ENCODE measurements around the gene IGF2.

The IGF2 gene

GRCh38 chr11:2171591-2172003 lies 32.4 kb upstream of the IGF2 start, which contains the start of gene TH:
TSS of gene TH (minus strand) at chr11:2171815. CDS start at chr11:2171786, 29 bp downstream.
- in situ Hi-C loops (cut with HindIII; ENCODE audit: low sequenced_read_pairs) = no loop called here

DNA sequence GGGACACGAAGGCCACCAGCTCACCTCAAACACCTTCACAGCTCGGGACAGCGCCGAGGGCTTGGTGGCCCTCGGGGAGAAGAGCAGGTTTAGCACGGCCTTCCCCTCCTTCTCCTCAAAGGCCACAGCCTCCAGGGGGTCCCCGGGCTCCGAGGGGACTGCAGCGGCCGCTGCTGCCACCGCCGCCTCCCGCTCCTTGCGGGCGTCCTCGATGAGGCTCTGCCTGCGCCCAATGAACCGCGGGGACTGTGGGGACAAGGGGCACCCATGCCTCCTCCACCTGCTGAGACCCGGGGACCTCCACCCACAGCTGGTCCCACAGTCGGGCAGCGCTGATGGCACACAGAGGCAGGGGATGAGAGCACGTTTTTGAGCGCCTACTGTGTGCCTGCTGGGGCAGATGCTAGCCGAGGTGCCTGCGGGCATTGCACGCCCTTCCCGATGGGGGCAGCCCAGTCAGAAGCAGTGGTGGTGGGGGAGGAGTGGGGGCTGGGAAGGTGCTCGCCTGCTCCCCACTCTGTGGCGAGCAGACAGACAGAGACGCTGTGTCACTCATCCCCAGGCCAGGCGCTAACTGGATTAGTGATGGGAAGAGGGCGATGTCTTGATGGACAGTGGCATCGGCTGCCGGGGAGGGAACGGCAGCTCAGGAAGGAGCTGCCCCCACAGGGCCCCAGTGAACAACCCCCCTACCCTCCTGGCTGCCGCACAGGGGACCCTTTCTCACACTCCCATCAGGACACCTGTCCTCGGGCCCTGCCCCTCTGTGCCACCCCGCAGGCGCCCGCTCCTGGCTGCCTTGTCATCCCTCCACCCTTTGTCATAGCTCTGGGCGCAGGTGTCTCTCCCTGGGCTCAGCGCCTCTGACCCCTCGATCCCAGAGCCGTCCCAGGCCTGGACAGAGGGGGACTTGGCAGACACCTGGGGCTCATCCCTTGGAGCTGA lies 30.7 kb upstream of the IGF2 start:
- in situ Hi-C loops (cut with HindIII; ENCODE audit: low sequenced_read_pairs) = no loop called here

- in situ Hi-C loops (cut with HindIII; ENCODE audit: low sequenced_read_pairs) = no loop called here
Measured at GRCh38 chr11:2169005-2169378, 29.8 kb upstream of the IGF2 start.

GRCh38 chr11:2168286-2169004 lies 29.3 kb upstream of the IGF2 start:
- in situ Hi-C loops (cut with HindIII; ENCODE audit: low sequenced_read_pairs) = no loop called here

GRCh38 chr11:2167141-2168045 lies 28.2 kb upstream of the IGF2 start:
- in situ Hi-C loops (cut with HindIII; ENCODE audit: low sequenced_read_pairs) = no loop called here

GRCh38 chr11:2166091-2166851 lies 27.1 kb upstream of the IGF2 start:
- in situ Hi-C loops (cut with HindIII; ENCODE audit: low sequenced_read_pairs) = no loop called here

GRCh38 chr11:2165571-2165970 lies 26.4 kb upstream of the IGF2 start:
- in situ Hi-C loops (cut with HindIII; ENCODE audit: low sequenced_read_pairs) = no loop called here

DNA sequence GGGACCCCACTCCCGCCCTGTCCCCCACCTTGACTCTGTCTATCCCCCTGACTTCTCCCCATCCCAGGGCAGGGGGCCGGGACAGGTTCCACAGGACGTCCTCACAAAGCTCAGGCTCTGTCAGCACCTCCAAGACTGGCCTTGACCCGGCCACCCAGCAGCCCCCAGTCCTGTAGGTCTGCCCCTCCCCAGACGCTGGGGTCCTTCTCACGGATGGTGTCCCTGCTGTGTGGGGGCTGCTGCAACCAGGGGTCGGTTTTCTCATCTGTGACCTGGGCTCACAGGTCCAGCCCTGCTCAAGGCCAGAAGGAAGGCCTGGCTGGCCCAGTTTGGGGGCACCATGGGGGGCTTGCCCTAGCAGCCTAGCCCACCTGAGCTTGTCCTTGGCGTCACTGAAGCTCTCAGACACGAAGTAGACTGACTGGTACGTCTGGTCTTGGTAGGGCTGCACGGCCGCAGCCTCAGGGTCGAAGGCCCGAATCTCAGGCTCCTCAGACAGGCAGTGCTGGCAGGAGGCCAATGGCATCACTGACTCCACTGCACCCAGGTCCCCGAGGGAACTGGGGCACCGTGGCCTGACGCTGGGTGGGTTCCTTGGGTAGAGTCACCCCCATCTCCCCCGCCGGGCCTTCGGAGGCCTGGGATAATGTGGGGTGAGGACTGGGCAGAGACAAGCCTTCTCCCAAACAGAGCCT lies 25.8 kb upstream of the IGF2 start:
- in situ Hi-C loops (cut with HindIII; ENCODE audit: low sequenced_read_pairs) = no loop called here

- in situ Hi-C loops (cut with HindIII; ENCODE audit: low sequenced_read_pairs) = no loop called here
Measured at GRCh38 chr11:2164081-2164480, 24.9 kb upstream of the IGF2 start.

GRCh38 chr11:2163428-2163978 lies 24.3 kb upstream of the IGF2 start:
- in situ Hi-C loops (cut with HindIII; ENCODE audit: low sequenced_read_pairs) = no loop called here

GRCh38 chr11:2160736-2161259 lies 21.6 kb upstream of the IGF2 start, which contains the start of gene INS:
TSS of gene INS (minus strand) at chr11:2161209. CDS start at chr11:2160971, 238 bp downstream.
- in situ Hi-C loops (cut with HindIII; ENCODE audit: low sequenced_read_pairs) = no loop called here

- in situ Hi-C loops (cut with HindIII; ENCODE audit: low sequenced_read_pairs) = no loop called here
Measured at GRCh38 chr11:2159536-2160413, 20.6 kb upstream of the IGF2 start.

- in situ Hi-C loops (cut with HindIII; ENCODE audit: low sequenced_read_pairs) = no loop called here
Measured at GRCh38 chr11:2158966-2159365, 19.8 kb upstream of the IGF2 start.

DNA sequence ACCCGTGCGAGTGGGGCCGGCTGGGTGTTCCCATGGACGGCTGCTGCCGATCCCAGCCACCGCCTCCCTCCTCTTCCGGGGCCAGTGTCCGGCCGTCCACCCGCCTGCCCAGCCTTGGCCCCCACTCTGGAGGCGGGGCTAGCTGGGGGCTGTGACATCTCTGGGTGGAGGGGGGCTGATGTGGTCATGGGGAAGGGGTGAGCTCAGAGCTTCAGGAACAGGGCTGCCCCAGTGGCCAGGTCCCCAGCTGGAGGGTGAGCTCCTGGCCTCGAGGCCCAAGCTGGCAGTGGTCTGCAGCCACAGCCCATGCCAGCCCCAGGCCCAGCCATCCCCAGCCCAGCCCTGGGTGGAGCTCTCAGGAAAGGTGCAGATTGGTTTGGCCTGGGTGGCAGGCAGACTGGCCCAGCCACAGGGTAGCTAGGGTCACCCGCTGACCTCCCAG lies 19.1 kb upstream of the IGF2 start:
- in situ Hi-C loops (cut with HindIII; ENCODE audit: low sequenced_read_pairs) = no loop called here

DNA sequence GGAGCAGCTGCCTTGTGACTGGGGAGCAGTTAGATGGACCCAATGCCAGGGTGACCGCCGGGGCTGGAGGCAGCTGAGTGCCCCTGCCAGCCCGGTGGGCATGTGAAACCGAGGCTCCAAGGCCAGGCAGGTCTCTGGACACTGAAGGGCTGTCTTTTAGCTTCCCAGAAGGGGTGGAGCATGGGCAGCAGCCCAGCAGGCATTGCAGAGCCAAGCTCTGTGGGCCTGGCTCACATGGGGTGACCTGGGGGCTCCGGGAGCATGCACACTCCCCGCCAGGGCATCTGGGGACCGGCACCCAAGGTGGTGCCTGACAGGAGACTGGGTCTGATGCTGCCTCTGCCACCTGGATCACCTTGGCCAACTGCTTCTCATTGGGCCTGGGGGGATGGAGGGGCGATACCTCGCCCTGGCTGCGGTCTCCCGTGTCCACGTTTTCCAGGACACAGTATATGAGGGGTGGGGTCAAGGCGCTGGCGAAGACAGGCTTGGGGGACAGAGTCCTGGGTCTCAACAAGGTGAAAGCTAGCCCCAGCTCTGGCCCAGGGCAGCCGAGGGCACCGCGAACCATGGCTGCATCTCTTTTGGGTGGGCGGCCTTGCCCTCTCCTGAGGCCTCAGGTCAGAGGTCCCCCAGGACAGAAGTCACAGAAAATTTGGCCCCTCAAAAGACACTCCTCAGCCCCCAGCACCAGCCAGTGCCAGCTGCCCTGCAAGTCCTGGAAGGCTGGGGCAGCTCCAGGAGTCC lies 18.3 kb upstream of the IGF2 start:
- in situ Hi-C loops (cut with HindIII; ENCODE audit: low sequenced_read_pairs) = no loop called here

DNA sequence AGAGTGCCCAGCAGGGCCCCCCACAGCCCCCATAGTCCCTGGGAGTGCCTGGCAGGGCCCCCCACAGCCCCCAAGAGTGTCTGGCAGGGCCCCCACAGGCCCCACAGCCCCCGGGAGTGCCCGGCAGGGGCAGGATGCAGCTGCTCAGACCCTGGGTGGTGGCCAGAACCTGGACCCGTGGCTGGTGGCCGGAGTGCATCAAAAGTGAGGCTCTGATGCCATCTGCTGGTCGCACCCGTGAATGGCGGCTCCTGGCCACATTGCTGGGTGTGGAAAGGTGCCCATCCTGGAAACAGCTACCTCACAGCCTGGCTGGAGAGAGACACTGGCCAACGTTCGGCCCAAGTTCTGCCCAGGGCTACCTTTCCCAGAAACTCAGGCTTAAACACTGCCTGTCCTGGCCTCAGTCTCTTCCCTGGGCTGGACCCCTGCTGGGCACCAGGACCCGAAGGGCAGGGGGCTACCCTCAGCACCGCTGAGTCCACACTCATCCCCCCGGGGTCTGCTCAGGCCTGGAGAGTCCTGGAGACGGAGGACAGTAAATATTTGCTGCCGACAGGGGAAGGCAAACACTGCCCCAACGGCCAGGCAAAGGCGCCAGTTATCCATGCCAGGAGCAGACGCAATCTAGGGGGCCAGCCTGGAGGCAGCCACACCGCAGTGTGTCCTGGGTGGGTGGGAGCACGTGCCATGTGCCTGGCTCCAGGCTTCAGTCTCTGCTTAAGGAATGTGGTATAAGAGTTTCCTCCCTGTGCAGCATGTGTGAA lies 17.4 kb upstream of the IGF2 start:
- in situ Hi-C loops (cut with HindIII; ENCODE audit: low sequenced_read_pairs) = no loop called here

DNA sequence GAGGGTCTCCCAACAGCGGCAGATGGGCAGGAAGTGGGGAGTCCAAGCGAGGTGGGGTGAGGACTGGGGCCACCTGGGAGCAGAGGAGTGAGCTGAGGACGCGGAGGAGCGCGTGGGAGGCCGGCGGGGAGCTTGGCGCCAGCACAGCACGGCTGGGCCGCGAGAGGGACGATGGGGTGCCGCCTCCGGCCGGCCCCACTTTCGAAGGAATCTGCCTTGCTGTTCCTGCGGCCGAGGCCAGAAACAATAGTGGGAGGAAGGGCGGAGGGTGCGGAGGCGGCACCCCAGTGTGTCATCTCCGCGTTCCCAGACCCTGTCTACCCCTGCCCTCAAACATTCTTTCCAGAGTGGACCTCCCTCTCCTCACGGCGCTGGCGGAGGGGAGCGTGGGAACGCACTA lies 16.3 kb upstream of the IGF2 start:
- in situ Hi-C loops (cut with HindIII; ENCODE audit: low sequenced_read_pairs) = no loop called here

Measured in endothelial cell of hepatic sinusoid (primary cell).